ENCODE data around the gene PRSS48. TPM values are rescaled to one million over a fixed set of nuclear protein-coding genes. Genes with fewer than 3 reads are reported as not detected.
"Not testable (repeated sequence)": the region's sequence is repeated elsewhere in the genome, so short reads cannot be mapped to it uniquely, and the experiment has no call there.

The PRSS48 gene
- polyA plus RNA-seq, 2 of the 4 experiments (the other 2 are of a cell fraction) = not detected

DNA sequence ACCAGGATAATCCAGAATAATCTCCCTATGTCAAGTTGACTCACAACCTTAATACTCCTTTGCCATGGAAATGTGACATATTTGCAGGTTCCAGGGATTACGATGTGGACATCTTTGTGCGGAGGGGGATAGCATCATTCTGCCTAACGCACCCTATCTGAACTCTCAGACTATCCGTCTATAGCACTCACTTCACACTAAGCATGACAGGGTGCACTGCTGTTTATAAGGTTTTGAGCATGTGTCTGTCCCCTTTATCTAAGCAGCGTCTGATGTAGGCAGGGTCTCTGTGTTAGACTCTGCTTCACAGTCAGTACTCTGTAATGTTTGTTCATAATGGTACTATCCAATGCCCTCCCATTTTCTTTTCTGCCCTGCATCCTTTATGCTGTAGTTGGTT lies 43.4 kb upstream of the PRSS48 start:
- H3K27ac ChIP-seq = no peak overlapping the region
- ATAC-seq (no peak), FAIRE-seq (no peak), DNase-seq (ENCODE audit: low read depth in 1 of 2, low spot score in 1 of 2) (no peak)
- H3K4me3 ChIP-seq = no peak overlapping the region
- CTCF ChIA-PET = no interaction called here
- H3K9me3 ChIP-seq = no peaks in the 10 kb centered on the region
- no peak overlapping the region for H3K4me2 ChIP-seq
- POLR2A ChIA-PET = no interaction called here
- WGBS (ENCODE audit: missing lambda C conversion rate) = 98% methylated on average over 5 of the region's 5 CpGs
- no peak for TF ChIP-seq SMC3 (IDR thresholded peaks at IDR 0.05)
- no peak for TF ChIP-seq TP53 (CRISPR knock-in tag; IDR thresholded peaks at IDR 0.05)
- no peak for TF ChIP-seq SREBF2 (IDR thresholded peaks at IDR 0.05)
- no peak for TF ChIP-seq HOXB5 (CRISPR knock-in tag; IDR thresholded peaks at IDR 0.05)
- TF ChIP-seq, protein P1, sequence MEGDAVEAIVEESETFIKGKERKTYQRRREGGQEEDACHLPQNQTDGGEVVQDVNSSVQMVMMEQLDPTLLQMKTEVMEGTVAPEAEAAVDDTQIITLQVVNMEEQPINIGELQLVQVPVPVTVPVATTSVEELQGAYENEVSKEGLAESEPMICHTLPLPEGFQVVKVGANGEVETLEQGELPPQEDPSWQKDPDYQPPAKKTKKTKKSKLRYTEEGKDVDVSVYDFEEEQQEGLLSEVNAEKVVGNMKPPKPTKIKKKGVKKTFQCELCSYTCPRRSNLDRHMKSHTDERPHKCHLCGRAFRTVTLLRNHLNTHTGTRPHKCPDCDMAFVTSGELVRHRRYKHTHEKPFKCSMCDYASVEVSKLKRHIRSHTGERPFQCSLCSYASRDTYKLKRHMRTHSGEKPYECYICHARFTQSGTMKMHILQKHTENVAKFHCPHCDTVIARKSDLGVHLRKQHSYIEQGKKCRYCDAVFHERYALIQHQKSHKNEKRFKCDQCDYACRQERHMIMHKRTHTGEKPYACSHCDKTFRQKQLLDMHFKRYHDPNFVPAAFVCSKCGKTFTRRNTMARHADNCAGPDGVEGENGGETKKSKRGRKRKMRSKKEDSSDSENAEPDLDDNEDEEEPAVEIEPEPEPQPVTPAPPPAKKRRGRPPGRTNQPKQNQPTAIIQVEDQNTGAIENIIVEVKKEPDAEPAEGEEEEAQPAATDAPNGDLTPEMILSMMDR (IDR thresholded peaks at IDR 0.05) = no peak
- no peak for TF ChIP-seq ZC3H11A (IDR thresholded peaks at IDR 0.05)
- TF ChIP-seq RARB (CRISPR knock-in tag; IDR thresholded peaks at IDR 0.05) = no peak
- no peak for TF ChIP-seq EHMT2 (IDR thresholded peaks at IDR 0.05; ENCODE audit: low read depth)
- no peak for TF ChIP-seq HOXA7 (CRISPR knock-in tag; IDR thresholded peaks at IDR 0.05)
- no peak for TF ChIP-seq HDAC2 (IDR thresholded peaks at IDR 0.05)
- peaks cover 4% of the 10 kb centered on the region; the same call in 2 of the 3 replicates for H3K4me1 ChIP-seq

DNA sequence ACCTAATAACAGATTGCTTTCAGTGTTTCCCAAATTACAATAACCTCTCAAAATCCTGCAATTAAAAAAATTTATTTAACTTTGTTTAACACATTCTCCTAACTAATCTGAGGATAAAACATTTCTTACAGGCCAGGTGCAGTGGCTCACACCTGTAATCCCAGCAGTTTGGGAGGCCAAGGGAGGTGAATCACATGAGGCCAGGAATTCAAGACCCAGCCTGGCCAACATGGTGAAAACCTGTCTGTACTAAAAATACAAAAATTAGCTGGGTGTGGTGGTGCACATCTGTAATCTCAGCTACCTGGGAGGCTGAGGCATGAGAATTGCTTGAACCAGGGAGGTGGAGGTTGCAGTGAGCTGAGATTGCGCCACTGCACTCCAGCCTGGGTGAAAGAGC lies 41.6 kb upstream of the PRSS48 start:
- 100% methylated on average over 1 of the region's 1 CpG for WGBS (ENCODE audit: missing lambda C conversion rate)
- H3K9me3 ChIP-seq; H3K4me2 ChIP-seq; H3K27ac ChIP-seq; FAIRE-seq; DNase-seq (ENCODE audit: low read depth in 1 of 2, low spot score in 1 of 2); H3K4me1 ChIP-seq; CTCF ChIA-PET; ATAC-seq; H3K4me3 ChIP-seq; POLR2A ChIA-PET: not testable (repeated sequence)

DNA sequence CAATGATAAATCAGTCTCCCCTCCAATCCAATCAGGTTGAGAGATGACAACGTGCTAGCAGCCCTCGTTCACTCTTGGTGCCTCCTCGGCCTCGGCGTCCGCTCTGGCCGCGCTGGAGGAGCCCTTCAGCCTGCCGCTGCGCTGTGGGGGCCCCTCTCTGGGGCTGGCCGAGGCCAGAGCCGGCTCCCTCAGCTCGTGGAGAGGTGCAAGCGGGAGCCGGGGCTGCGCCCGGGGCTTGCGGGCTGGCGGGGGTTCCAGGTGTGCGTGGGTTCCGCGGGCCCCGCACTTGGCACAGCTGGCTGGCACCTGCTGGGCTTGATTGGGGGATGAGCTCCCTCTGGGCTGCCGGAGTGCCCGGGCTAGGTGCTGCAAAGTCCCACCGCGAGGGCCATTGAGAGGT lies 40.9 kb upstream of the PRSS48 start:
- ChIA-PET CTCF (interaction anchor here (1.2 kb wide), 1 partner anchor 9 kb away, joined by 4 read pairs; no protein-coding TSS in a partner anchor), POLR2A (no interaction called here)
- no peaks in the 10 kb centered on the region for H3K4me1 ChIP-seq
- ATAC-seq (no peak), DNase-seq (ENCODE audit: low read depth in 1 of 2, low spot score in 1 of 2) (no peak), FAIRE-seq (no peak)
- no peaks in the 10 kb centered on the region for H3K9me3 ChIP-seq
- H3K4me3 ChIP-seq = no peak overlapping the region
- 97% methylated on average over 17 of the region's 27 CpGs for WGBS (ENCODE audit: missing lambda C conversion rate)
- TF ChIP-seq RAD21 (conservative IDR thresholded peaks at IDR 0.05 in 1 of 2, IDR thresholded peaks at IDR 0.05 in 1 of 2) (no peak), POLR2A (IDR thresholded peaks at IDR 0.05; ENCODE audit: low read length) (no peak), EP300 (IDR thresholded peaks at IDR 0.05) (no peak), CHD4 (IDR thresholded peaks at IDR 0.05; ENCODE audit: borderline replicate concordance) (no peak), MYC (IDR thresholded peaks at IDR 0.05; ENCODE audit: borderline replicate concordance, low read length) (no peak), CBX8 (IDR thresholded peaks at IDR 0.05) (no peak), RNF2 (IDR thresholded peaks at IDR 0.05; ENCODE audit: borderline replicate concordance, low read depth) (no peak), POLR2AphosphoS2 (conservative IDR thresholded peaks at IDR 0.05; ENCODE audit: low read length) (no peak), SMC3 (IDR thresholded peaks at IDR 0.05) (no peak), ZC3H11A (IDR thresholded peaks at IDR 0.05) (no peak)
- TF ChIP-seq, protein P2, sequence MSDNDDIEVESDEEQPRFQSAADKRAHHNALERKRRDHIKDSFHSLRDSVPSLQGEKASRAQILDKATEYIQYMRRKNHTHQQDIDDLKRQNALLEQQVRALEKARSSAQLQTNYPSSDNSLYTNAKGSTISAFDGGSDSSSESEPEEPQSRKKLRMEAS (IDR thresholded peaks at IDR 0.05) = no peak
- TF ChIP-seq, protein P3, sequence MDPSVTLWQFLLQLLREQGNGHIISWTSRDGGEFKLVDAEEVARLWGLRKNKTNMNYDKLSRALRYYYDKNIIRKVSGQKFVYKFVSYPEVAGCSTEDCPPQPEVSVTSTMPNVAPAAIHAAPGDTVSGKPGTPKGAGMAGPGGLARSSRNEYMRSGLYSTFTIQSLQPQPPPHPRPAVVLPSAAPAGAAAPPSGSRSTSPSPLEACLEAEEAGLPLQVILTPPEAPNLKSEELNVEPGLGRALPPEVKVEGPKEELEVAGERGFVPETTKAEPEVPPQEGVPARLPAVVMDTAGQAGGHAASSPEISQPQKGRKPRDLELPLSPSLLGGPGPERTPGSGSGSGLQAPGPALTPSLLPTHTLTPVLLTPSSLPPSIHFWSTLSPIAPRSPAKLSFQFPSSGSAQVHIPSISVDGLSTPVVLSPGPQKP (IDR thresholded peaks at IDR 0.05; ENCODE audit: low read depth, low read length) = no peak
- TF ChIP-seq, protein P1 (IDR thresholded peaks at IDR 0.05) = no peak
- TF ChIP-seq, protein P4, sequence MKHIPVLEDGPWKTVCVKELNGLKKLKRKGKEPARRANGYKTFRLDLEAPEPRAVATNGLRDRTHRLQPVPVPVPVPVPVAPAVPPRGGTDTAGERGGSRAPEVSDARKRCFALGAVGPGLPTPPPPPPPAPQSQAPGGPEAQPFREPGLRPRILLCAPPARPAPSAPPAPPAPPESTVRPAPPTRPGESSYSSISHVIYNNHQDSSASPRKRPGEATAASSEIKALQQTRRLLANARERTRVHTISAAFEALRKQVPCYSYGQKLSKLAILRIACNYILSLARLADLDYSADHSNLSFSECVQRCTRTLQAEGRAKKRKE (CRISPR knock-in tag; IDR thresholded peaks at IDR 0.05; ENCODE audit: low read depth) = no peak
- no peak overlapping the region for H3K27ac ChIP-seq
- H3K4me2 ChIP-seq = no peak overlapping the region
